ENCODE measurements around the gene GPR107.

The GPR107 gene

GRCh38 chr9:130054325-130054786 is 650 bp downstream of the GPR107 start:
- no peak for DNase-seq (ENCODE audit: low spot score)

- no peak for DNase-seq (ENCODE audit: low spot score)
These were observed 1.1 kb downstream of the GPR107 start for GRCh38 chr9:130054820-130055219.

- DNase-seq (ENCODE audit: low spot score) = peak; percentile 33
These were observed 4.4 kb downstream of the GPR107 start for GRCh38 chr9:130058154-130058553.

- DNase-seq (ENCODE audit: low spot score) = no peak
These were observed 5.2 kb downstream of the GPR107 start for GRCh38 chr9:130058887-130059286.

- no peak for DNase-seq (ENCODE audit: low spot score)
These were observed 6.6 kb downstream of the GPR107 start for GRCh38 chr9:130060296-130060695.

- no peak for DNase-seq (ENCODE audit: low spot score)
These were observed 9.0 kb downstream of the GPR107 start for GRCh38 chr9:130062750-130063149.

- no peak for DNase-seq (ENCODE audit: low spot score)
These were observed 10.9 kb downstream of the GPR107 start for GRCh38 chr9:130064621-130065020.

GRCh38 chr9:130069048-130069447 is 15.3 kb downstream of the GPR107 start:
- no peak for DNase-seq (ENCODE audit: low spot score)

GRCh38 chr9:130072515-130073235 is 19.0 kb downstream of the GPR107 start:
- DNase-seq (ENCODE audit: low spot score) = no peak

GRCh38 chr9:130073373-130073772 is 19.7 kb downstream of the GPR107 start:
- DNase-seq (ENCODE audit: low spot score) = no peak

- no peak for DNase-seq (ENCODE audit: low spot score)
These were observed 24.8 kb downstream of the GPR107 start for GRCh38 chr9:130078547-130078946.

- DNase-seq (ENCODE audit: low spot score) = no peak
These were observed 30.6 kb downstream of the GPR107 start for GRCh38 chr9:130084337-130084736.

- no peak for DNase-seq (ENCODE audit: low spot score)
These were observed 34.3 kb downstream of the GPR107 start for GRCh38 chr9:130088051-130088450.

- no peak for DNase-seq (ENCODE audit: low spot score)
These were observed 35.4 kb downstream of the GPR107 start for GRCh38 chr9:130089141-130089540.

GRCh38 chr9:130090915-130091314 is 37.2 kb downstream of the GPR107 start:
- DNase-seq (ENCODE audit: low spot score) = no peak

- DNase-seq (ENCODE audit: low spot score) = no peak
These were observed 39.2 kb downstream of the GPR107 start for GRCh38 chr9:130092910-130093309.

GRCh38 chr9:130095872-130096271 is 42.2 kb downstream of the GPR107 start:
- no peak for DNase-seq (ENCODE audit: low spot score)

- no peak for DNase-seq (ENCODE audit: low spot score)
These were observed 47.0 kb downstream of the GPR107 start for GRCh38 chr9:130100681-130101080.

- no peak for DNase-seq (ENCODE audit: low spot score)
These were observed 48.2 kb downstream of the GPR107 start for GRCh38 chr9:130101915-130102314.

GRCh38 chr9:130104491-130105193 is 50.9 kb downstream of the GPR107 start:
- DNase-seq (ENCODE audit: low spot score) = no peak

- DNase-seq (ENCODE audit: low spot score) = no peak
These were observed 53.1 kb downstream of the GPR107 start for GRCh38 chr9:130106860-130107233.

GRCh38 chr9:130107234-130107861 is 53.6 kb downstream of the GPR107 start:
- DNase-seq (ENCODE audit: low spot score) = peak; percentile 84

GRCh38 chr9:130107955-130108354 is 54.2 kb downstream of the GPR107 start:
- DNase-seq (ENCODE audit: low spot score) = no peak
